ENCODE data around the gene MCRIP2. TPM values are rescaled to one million over a fixed set of nuclear protein-coding genes. Genes with fewer than 3 reads are reported as not detected.
A peak's percentile ranks its signal among the peaks of the same experiment; 100 is the strongest.

The MCRIP2 gene
- total and polyA plus RNA-seq, 9 of the 15 experiments (the other 6 are each of a cell fraction or from before 2014, with no cell fraction given), result 0.80 to 120 (median 35.2) TPM

DNA sequence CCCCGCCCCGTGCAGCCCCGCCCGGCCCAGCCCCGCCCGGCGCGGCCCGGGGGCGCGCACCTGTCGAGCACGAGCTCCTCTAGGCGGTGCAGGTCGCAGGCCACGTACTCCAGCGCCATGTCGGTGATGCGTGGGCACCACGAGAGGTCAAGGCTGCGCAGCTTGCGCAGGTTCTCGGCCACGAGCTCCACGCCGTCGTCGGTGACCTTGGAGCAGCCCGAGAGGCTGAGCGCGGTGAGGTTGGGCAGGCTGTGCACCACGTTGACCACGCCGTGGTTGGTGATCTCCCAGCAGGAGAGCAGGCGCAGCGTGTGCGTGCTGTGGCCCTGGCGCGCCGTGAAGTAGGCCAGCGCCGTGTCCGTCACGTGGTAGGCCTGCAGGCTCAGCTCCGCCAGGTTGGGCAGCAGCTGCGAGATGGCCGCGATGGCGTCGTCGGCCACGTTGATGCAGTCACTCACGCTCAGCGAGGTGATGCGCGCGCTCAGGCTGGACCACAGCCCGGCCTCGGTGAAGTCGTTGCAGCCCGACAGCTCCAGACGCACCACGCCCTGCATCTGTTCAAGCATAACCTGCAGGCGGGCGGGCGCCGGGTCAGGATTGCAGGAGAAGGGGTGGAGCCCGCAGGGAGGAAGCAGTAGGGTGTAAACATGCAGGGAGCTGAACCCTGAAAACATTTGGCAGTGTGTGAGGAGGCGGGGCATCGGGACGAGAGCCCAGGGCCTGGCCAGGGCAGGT, 53.9 kb downstream of the MCRIP2 start (continued):
- TF ChIP-seq ZNF407 (IDR thresholded peaks at IDR 0.05; ENCODE audit: low read depth), result no peak
- TF ChIP-seq GATAD2B (IDR thresholded peaks at IDR 0.05; ENCODE audit: borderline replicate concordance), result no peak
- TF ChIP-seq ZNF780A (CRISPR knock-in tag; IDR thresholded peaks at IDR 0.05), result no peak
- TF ChIP-seq, protein P1, sequence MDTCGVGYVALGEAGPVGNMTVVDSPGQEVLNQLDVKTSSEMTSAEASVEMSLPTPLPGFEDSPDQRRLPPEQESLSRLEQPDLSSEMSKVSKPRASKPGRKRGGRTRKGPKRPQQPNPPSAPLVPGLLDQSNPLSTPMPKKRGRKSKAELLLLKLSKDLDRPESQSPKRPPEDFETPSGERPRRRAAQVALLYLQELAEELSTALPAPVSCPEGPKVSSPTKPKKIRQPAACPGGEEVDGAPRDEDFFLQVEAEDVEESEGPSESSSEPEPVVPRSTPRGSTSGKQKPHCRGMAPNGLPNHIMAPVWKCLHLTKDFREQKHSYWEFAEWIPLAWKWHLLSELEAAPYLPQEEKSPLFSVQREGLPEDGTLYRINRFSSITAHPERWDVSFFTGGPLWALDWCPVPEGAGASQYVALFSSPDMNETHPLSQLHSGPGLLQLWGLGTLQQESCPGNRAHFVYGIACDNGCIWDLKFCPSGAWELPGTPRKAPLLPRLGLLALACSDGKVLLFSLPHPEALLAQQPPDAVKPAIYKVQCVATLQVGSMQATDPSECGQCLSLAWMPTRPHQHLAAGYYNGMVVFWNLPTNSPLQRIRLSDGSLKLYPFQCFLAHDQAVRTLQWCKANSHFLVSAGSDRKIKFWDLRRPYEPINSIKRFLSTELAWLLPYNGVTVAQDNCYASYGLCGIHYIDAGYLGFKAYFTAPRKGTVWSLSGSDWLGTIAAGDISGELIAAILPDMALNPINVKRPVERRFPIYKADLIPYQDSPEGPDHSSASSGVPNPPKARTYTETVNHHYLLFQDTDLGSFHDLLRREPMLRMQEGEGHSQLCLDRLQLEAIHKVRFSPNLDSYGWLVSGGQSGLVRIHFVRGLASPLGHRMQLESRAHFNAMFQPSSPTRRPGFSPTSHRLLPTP (IDR thresholded peaks at IDR 0.05; ENCODE audit: borderline replicate concordance, extremely low read depth, insufficient read length), result no peak
- no peak for TF ChIP-seq ZNF699 (CRISPR knock-in tag; IDR thresholded peaks at IDR 0.05; ENCODE audit: insufficient replicate concordance)
- TF ChIP-seq XRCC3 (IDR thresholded peaks at IDR 0.05), result no peak
- 0 out of 2 replicates have a peak, but pooled peaks have one; percentile 59 for TF ChIP-seq ZC3H4 (CRISPR knock-in tag; IDR thresholded peaks at IDR 0.05; ENCODE audit: borderline replicate concordance)
- TF ChIP-seq ZFP91 (CRISPR knock-in tag; IDR thresholded peaks at IDR 0.05), result peak; percentile 61; the same call in 1 of the 2 replicates
- TF ChIP-seq POLR2A (conservative IDR thresholded peaks at IDR 0.05), result 0 out of 2 replicates have a peak, but pooled peaks have one; percentile 36
- TF ChIP-seq, protein P2, sequence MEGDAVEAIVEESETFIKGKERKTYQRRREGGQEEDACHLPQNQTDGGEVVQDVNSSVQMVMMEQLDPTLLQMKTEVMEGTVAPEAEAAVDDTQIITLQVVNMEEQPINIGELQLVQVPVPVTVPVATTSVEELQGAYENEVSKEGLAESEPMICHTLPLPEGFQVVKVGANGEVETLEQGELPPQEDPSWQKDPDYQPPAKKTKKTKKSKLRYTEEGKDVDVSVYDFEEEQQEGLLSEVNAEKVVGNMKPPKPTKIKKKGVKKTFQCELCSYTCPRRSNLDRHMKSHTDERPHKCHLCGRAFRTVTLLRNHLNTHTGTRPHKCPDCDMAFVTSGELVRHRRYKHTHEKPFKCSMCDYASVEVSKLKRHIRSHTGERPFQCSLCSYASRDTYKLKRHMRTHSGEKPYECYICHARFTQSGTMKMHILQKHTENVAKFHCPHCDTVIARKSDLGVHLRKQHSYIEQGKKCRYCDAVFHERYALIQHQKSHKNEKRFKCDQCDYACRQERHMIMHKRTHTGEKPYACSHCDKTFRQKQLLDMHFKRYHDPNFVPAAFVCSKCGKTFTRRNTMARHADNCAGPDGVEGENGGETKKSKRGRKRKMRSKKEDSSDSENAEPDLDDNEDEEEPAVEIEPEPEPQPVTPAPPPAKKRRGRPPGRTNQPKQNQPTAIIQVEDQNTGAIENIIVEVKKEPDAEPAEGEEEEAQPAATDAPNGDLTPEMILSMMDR (IDR thresholded peaks at IDR 0.05 in 2 of 3, conservative IDR thresholded peaks at IDR 0.05 in 1 of 3; ENCODE audit: insufficient read depth in 2 of 3, low read depth in 1 of 3, low read length in 3 of 3), result no peak
- no peak for TF ChIP-seq POLR3A (IDR thresholded peaks at IDR 0.05; ENCODE audit: borderline replicate concordance, extremely low read depth, insufficient read depth, insufficient read length)
- TF ChIP-seq RAD51 (IDR thresholded peaks at IDR 0.05; ENCODE audit: borderline replicate concordance, low read depth), result peak; percentile 78
